Aorta (tissue), 4 donors: ENCODE measurements around the gene SLC39A2. TPM values are rescaled to one million over a fixed set of nuclear protein-coding genes. Genes with fewer than 3 reads are reported as not detected.

Source experiments
- microRNA-seq, 2 donors: library from miRNA; unstranded; fragments of <30 nt; microRNA quantifications; one replicate each; pipeline ENCODE4 v1.2.0, GENCODE V29; 2020
- polyA plus RNA-seq, 2 donors: library from polyadenylated mRNA; stranded (reverse); fragments of 200-250 nt; gene quantifications; one replicate each; pipeline ENCODE4 v1.2.3, GENCODE V29; 2013
- total RNA-seq, 2 donors: library from RNA; stranded (reverse); fragmentation: NEBNext Ultra II Directional; extraction: Animal tissue kit (Norgen Biotek cat#: 25700); gene quantifications; one replicate each; pipeline ENCODE4 v1.2.1, GENCODE V29; 2021
- donor health status: healthy with polysubstance abuse.
- donor health status: Bipolar disorder and iron deficiency.
- donor health status: DM: no; HTN: no; CAD: no.
- donor health status: DM: yes; HTN: yes; CAD: no.

SLC39A2 gene
- total and polyA plus RNA-seq, 4 donors: not detected

Small RNAs within 50 kb of the gene (microRNA-seq; reads per million reads assigned to microRNA genes)
- gene MIR6717: 0 reads per million in 2 donors

Other genes with a start within 250 kb of the SLC39A2 start
- not detected for gene EDDM3B, start 230.9 kb upstream of the SLC39A2 start, total RNA-seq
- not detected for gene EDDM3B, start 230.9 kb upstream of the SLC39A2 start, polyA plus RNA-seq
- 10 to 100 TPM; 14.8 to 18.8 TPM for gene RNASE6, start 218.0 kb upstream of the SLC39A2 start, total RNA-seq
- gene RNASE6, start 218.0 kb upstream of the SLC39A2 start, polyA plus RNA-seq: 10 to 100 TPM in 1 of 2 donors, 1 to 10 TPM in 1; 4.8 to 21.8 TPM
- 100 to 1,000 TPM; 264 to 499 TPM for gene RNASE1, start 196.4 kb upstream of the SLC39A2 start, total RNA-seq
- gene RNASE1, start 196.4 kb upstream of the SLC39A2 start, polyA plus RNA-seq: 100 to 1,000 TPM in 1 of 2 donors, 10 to 100 TPM in 1; 86.4 to 312 TPM
- under 1 TPM in 1 of 2 donors, not detected in 1; 0.57 TPM for gene RNASE3, start 107.9 kb upstream of the SLC39A2 start, total RNA-seq
- gene RNASE3, start 107.9 kb upstream of the SLC39A2 start, polyA plus RNA-seq: not detected
- gene RNASE2, start 43.8 kb upstream of the SLC39A2 start, total RNA-seq: 1 to 10 TPM; 4.5 to 5.8 TPM
- gene RNASE2, start 43.8 kb upstream of the SLC39A2 start, polyA plus RNA-seq: 1 to 10 TPM; 2.8 to 3.3 TPM
- gene METTL17, start 9.3 kb upstream of the SLC39A2 start, total RNA-seq: 10 to 100 TPM; 33.5 to 57.0 TPM
- 10 to 100 TPM; 20.0 to 88.6 TPM for gene METTL17, start 9.3 kb upstream of the SLC39A2 start, polyA plus RNA-seq
- gene NDRG2, start 25.8 kb downstream of the SLC39A2 start, total RNA-seq: 100 to 1,000 TPM in 1 of 2 donors, 10 to 100 TPM in 1; 68.7 to 107 TPM
- 100 to 1,000 TPM in 1 of 2 donors, 10 to 100 TPM in 1; 83.6 to 196 TPM for gene NDRG2, start 25.8 kb downstream of the SLC39A2 start, polyA plus RNA-seq
- gene TPPP2, start 30.9 kb downstream of the SLC39A2 start, total RNA-seq: not detected
- gene TPPP2, start 30.9 kb downstream of the SLC39A2 start, polyA plus RNA-seq: not detected
- not detected for gene RNASE13, start 35.5 kb downstream of the SLC39A2 start, total RNA-seq
- gene RNASE13, start 35.5 kb downstream of the SLC39A2 start, polyA plus RNA-seq: under 1 TPM in 1 of 2 donors, not detected in 1; 0.18 TPM
- gene RNASE7, start 43.1 kb downstream of the SLC39A2 start, total RNA-seq: not detected
- gene RNASE7, start 43.1 kb downstream of the SLC39A2 start, polyA plus RNA-seq: not detected
- not detected for gene RNASE8, start 58.5 kb downstream of the SLC39A2 start, total RNA-seq
- under 1 TPM in 1 of 2 donors, not detected in 1; 1.00 TPM for gene RNASE8, start 58.5 kb downstream of the SLC39A2 start, polyA plus RNA-seq
- gene ARHGEF40, start 71.0 kb downstream of the SLC39A2 start, total RNA-seq: 10 to 100 TPM; 40.5 to 68.3 TPM
- gene ARHGEF40, start 71.0 kb downstream of the SLC39A2 start, polyA plus RNA-seq: 10 to 100 TPM in 1 of 2 donors, 1 to 10 TPM in 1; 5.4 to 24.3 TPM
- 10 to 100 TPM; 33.0 to 41.3 TPM for gene ZNF219, start 99.4 kb downstream of the SLC39A2 start, total RNA-seq
- 10 to 100 TPM; 24.5 to 39.4 TPM for gene ZNF219, start 99.4 kb downstream of the SLC39A2 start, polyA plus RNA-seq
- gene TMEM253, start 101.8 kb downstream of the SLC39A2 start, total RNA-seq: not detected
- 1 to 10 TPM in 1 of 2 donors, under 1 TPM in 1; 0.64 to 6.4 TPM for gene TMEM253, start 101.8 kb downstream of the SLC39A2 start, polyA plus RNA-seq
- gene OR5AU1, start 156.8 kb downstream of the SLC39A2 start, total RNA-seq: not detected
- gene OR5AU1, start 156.8 kb downstream of the SLC39A2 start, polyA plus RNA-seq: not detected